GM10248 (cell line): ENCODE data around the gene TALDO1.

ENCODE experiments used
- CTCF ChIA-PET: fragments of 300-600 bp; sonication (Branson Sonifier 250); formaldehyde crosslinking; extraction: SDS; loops from one replicate; lab custom pipeline; 2021; ENCODE audit warnings: antibody characterized with exemption; lab: Yijun Ruan, JAX
- POLR2A ChIA-PET: fragments of 350-650 bp; sonication (Branson Sonifier 250); formaldehyde crosslinking; extraction: SDS; loops from one replicate; lab custom pipeline; 2020; ENCODE audit warnings: antibody characterized with exemption; lab: Yijun Ruan, JAX
- DNase-seq: peaks from one replicate; pipeline ENCODE4 v3.0.0; 2012; ENCODE audit errors: extremely low spot score
- CTCF ChIP-seq: IDR thresholded peaks from 2 replicates; pipeline ENCODE4 v1.5.1; 2012; ENCODE audit warnings: mild to moderate bottlenecking, low read depth; ENCODE audit errors: extremely low read depth, missing control alignments, control extremely low read depth

TALDO1 gene

GRCh38 chr11:701741-702461 is 45.4 kb upstream of the TALDO1 start:
- no peak for DNase-seq
- ChIA-PET CTCF (no interaction called here), POLR2A (no interaction called here)
- no peak for TF ChIP-seq CTCF

- ChIA-PET POLR2A (no interaction called here), CTCF (interaction anchor here (1.9 kb wide), 1 partner anchor 24 kb away, joined by 5 read pairs; no protein-coding TSS in a partner anchor)
- no peak for DNase-seq
- TF ChIP-seq CTCF = no peak
These were observed 44.5 kb upstream of the TALDO1 start for GRCh38 chr11:702462-703461.

- no peak for TF ChIP-seq CTCF
- CTCF ChIA-PET = interaction anchor here (1.2 to 2.6 kb wide), 3 partner anchors 20 to 24 kb away, joined by 3 to 14 read pairs (median 5); no protein-coding TSS in a partner anchor
- POLR2A ChIA-PET = no interaction called here
- DNase-seq = no peak
These were observed 43.8 kb upstream of the TALDO1 start for GRCh38 chr11:703506-703905.

- no peak for TF ChIP-seq CTCF
- CTCF ChIA-PET = interaction anchor here (1.2 to 2.6 kb wide), 4 partner anchors 8 to 23 kb away, joined by 3 to 14 read pairs (median 7); partner anchors contain the start of genes DEAF1 and TMEM80
- POLR2A ChIA-PET = no interaction called here
- no peak for DNase-seq
These were observed 43.0 kb upstream of the TALDO1 start for GRCh38 chr11:704228-704674.

GRCh38 chr11:704781-705645 is 42.3 kb upstream of the TALDO1 start:
- TF ChIP-seq CTCF = no peak
- DNase-seq = no peak
- ChIA-PET POLR2A (no interaction called here), CTCF (interaction anchor here (1.2 to 2.6 kb wide), 4 partner anchors 9 to 22 kb away, joined by 3 to 14 read pairs (median 7); partner anchors contain the start of genes DEAF1 and TMEM80)
